Pancreas (tissue), 10 donors: Measurements from ENCODE around the gene SPATC1L. TPM values are rescaled to one million over a fixed set of nuclear protein-coding genes. Genes with fewer than 3 reads are reported as not detected.

ENCODE experiments used
- ATAC-seq, 4 donors: fragments of 200-7000 bp; cut with Tn5 transposase; one replicate each; pipeline versions ENCODE4 v1.8.0 to v1.9.1; 2020; ENCODE audit warnings: mild to moderate bottlenecking in 4 of 4, moderate library complexity in 4 of 4
- DNase-seq, 6 donors: peaks; one replicate each; pipeline ENCODE4 v3.0.0-alpha.2; 2020
- FAIRE-seq: peaks from 2 replicates; lab custom pipeline; 2012; peaks lifted over from hg19 to GRCh38; lab: Jason Lieb, UNC
- H3K27ac ChIP-seq, 4 donors: fragments of 200-600 bp; sonication (generic); 1 replicate in 3 of 4; 2 replicates in 1 of 4; pipeline versions ENCODE4 v1.5.0 to v1.8.0; 2020
- H3K27me3 ChIP-seq, 4 donors: fragments of 200-600 bp; one replicate each; pipeline ENCODE4 v1.8.0; 2021
- H3K36me3 ChIP-seq, 3 donors: fragments of 200-600 bp; sonication (generic) in 1 of 3; one replicate each; pipeline versions ENCODE4 v1.5.0 to v1.8.0; 2020 to 2021
- H3K4me1 ChIP-seq, 3 donors: fragments of 200-600 bp; one replicate each; pipeline ENCODE4 v1.8.0; 2021
- H3K4me3 ChIP-seq, 4 donors: fragments of 200-600 bp; sonication (generic) in 2 of 4; one replicate each; pipeline versions ENCODE4 v1.5.0 to v1.8.0; 2020 to 2021
- H3K9me3 ChIP-seq, 4 donors: fragments of 200-600 bp; one replicate each; pipeline ENCODE4 v1.8.0; 2021
- CTCF ChIP-seq, 4 donors: fragments of 200-600 bp; sonication (generic) in 3 of 4; IDR thresholded peaks; one replicate each; pipeline versions ENCODE4 v1.5.0 to v1.8.0; 2021; ENCODE audit warnings: antibody characterized with exemption in 4 of 4
- WGBS, 2 donors: extraction: QIAGEN DNeasy Blood & Tissue Kit; methylation state at CpG; one replicate each; pipeline ENCODE4 v1.1.7; 2013; 5-methylcytosine and 5-hydroxymethylcytosine counted together
- intact Hi-C, 3 donors: fragments of 100-400 bp; cut with DNase I; formaldehyde crosslinking; loops; one replicate each; pipeline versions ENCODE4 v1.11.1 to v1.14.2; 2022
- polyA plus RNA-seq, 2 donors: library from polyadenylated mRNA; stranded (reverse); fragments of 200-250 nt; gene quantifications; one replicate each; pipeline ENCODE4 v1.2.3, GENCODE V29; 2013
- total RNA-seq, 6 donors: library from RNA; stranded (reverse); fragmentation: NEBNext Ultra II Directional in 4 of 6; extraction: Animal tissue kit (Norgen Biotek cat#: 25700) in 4 of 6; gene quantifications; one replicate each; pipeline versions ENCODE4 v1.2.1 to v1.2.4, GENCODE V29; 2021 to 2023
- donor health status: healthy with polysubstance abuse.
- donor health status: DM: no; HTN: no; CAD: no; lungs with moderate emphysema.
- donor health status: DM: no; HTN: no; CAD: no.
- donor health status: control.
- donor health status: control.
- donor health status: Bipolar disorder and iron deficiency.
- donor health status: DM: yes; HTN: yes; CAD: no.
- donor health status: DM: no; HTN: no; CAD: no.
- donor health status: DM: no; HTN: no; CAD: no.
- donor health status: DM: yes; HTN: yes; CAD: no.

SPATC1L gene
- total and polyA plus RNA-seq, 8 donors = 3.1 to 26.9 (median 6.5) TPM

GRCh38 chr21:46219591-46220239 lies 35.5 kb upstream of the SPATC1L start:
- Histone ChIP-seq H3K4me1 (no peaks in the 10 kb centered on the region), H3K27ac (no peak overlapping the region), H3K9me3 (no peaks in the 10 kb centered on the region), H3K4me3 (no peak overlapping the region), H3K27me3 (no peaks in the 10 kb centered on the region), H3K36me3 (peaks cover 0 to 5% (median 0%) of the 10 kb centered on the region in 3 donors)
- intact Hi-C loops = no loop called here
- no peak for ATAC-seq
- TF ChIP-seq CTCF (IDR thresholded peaks at IDR 0.05) = no peak
- DNase-seq = peak in 3 of 6 donors; percentile 39 to 57 (median 54)
- 76 to 77% methylated on average over 13 of the region's 13 CpGs for WGBS, 2 donors
- FAIRE-seq = no peak

- Histone ChIP-seq H3K9me3 (no peaks in the 10 kb centered on the region), H3K4me3 (no peak overlapping the region), H3K27me3 (no peaks in the 10 kb centered on the region), H3K4me1 (no peaks in the 10 kb centered on the region), H3K36me3 (peaks cover 0 to 5% (median 0%) of the 10 kb centered on the region in 3 donors), H3K27ac (no peak overlapping the region)
- FAIRE-seq (no peak), DNase-seq (no peak), ATAC-seq (no peak)
- WGBS, 2 donors = 88 to 94% methylated on average over 16 of the region's 16 CpGs
- intact Hi-C loops = no loop called here
- TF ChIP-seq CTCF (IDR thresholded peaks at IDR 0.05) = no peak
Observed at GRCh38 chr21:46218906-46219590, 34.8 kb upstream of the SPATC1L start.

GRCh38 chr21:46217511-46218196 lies 33.4 kb upstream of the SPATC1L start:
- Histone ChIP-seq H3K36me3 (peaks cover 0 to 5% (median 0%) of the 10 kb centered on the region in 3 donors), H3K9me3 (no peaks in the 10 kb centered on the region), H3K27ac (no peak overlapping the region), H3K4me3 (no peak overlapping the region), H3K4me1 (no peaks in the 10 kb centered on the region), H3K27me3 (no peaks in the 10 kb centered on the region)
- peak in 2 of 6 donors; percentile 49 to 50 for DNase-seq
- no peak for TF ChIP-seq CTCF (IDR thresholded peaks at IDR 0.05)
- intact Hi-C loops = no loop called here
- ATAC-seq = no peak
- FAIRE-seq = no peak
- 92 to 95% methylated on average over 22 of the region's 22 CpGs for WGBS, 2 donors

- WGBS, 2 donors = 93 to 95% methylated on average over 16 of the region's 16 CpGs
- Histone ChIP-seq H3K27me3 (no peaks in the 10 kb centered on the region), H3K27ac (no peak overlapping the region), H3K9me3 (no peaks in the 10 kb centered on the region), H3K4me3 (no peak overlapping the region), H3K4me1 (no peaks in the 10 kb centered on the region), H3K36me3 (peaks cover 0 to under 1% (median 0%) of the 10 kb centered on the region in 3 donors)
- no peak for TF ChIP-seq CTCF (IDR thresholded peaks at IDR 0.05)
- FAIRE-seq = no peak
- peak in 1 of 6 donors; percentile 55 for DNase-seq
- no peak for ATAC-seq
- intact Hi-C loops = no loop called here
Observed at GRCh38 chr21:46216132-46216747, 32.0 kb upstream of the SPATC1L start.
